Ishikawa (cell line): Measurements from ENCODE around the gene AKR1E2.

ENCODE experiments used
- CEBPB ChIP-seq: IDR thresholded peaks from 2 replicates; pipeline ENCODE4 v1.6.1; 2012
- CREB1 ChIP-seq: IDR thresholded peaks from 2 replicates; pipeline ENCODE4 v1.6.1; 2012; ENCODE audit warnings: low read depth
- EGR1 ChIP-seq: IDR thresholded peaks from 2 replicates; pipeline ENCODE4 v1.6.1; 2012
- EP300 ChIP-seq: IDR thresholded peaks from 2 replicates; pipeline ENCODE4 v1.6.1; 2012; ENCODE audit warnings: borderline replicate concordance
- FOXM1 ChIP-seq: IDR thresholded peaks from 2 replicates; pipeline ENCODE4 v1.6.1; 2012; ENCODE audit warnings: low read depth, borderline replicate concordance
- MAX ChIP-seq: IDR thresholded peaks from 2 replicates; pipeline ENCODE4 v1.6.1; 2012
- NFIC ChIP-seq: IDR thresholded peaks from 2 replicates; pipeline ENCODE4 v1.6.1; 2012
- RAD21 ChIP-seq: IDR thresholded peaks from 2 replicates; pipeline ENCODE4 v1.6.1; 2012; ENCODE audit warnings: low read depth
- REST ChIP-seq: IDR thresholded peaks from 2 replicates; pipeline ENCODE4 v1.6.1; 2012; ENCODE audit warnings: low read depth, mild to moderate bottlenecking
- TAF1 ChIP-seq: IDR thresholded peaks from 2 replicates; pipeline ENCODE4 v1.6.1; 2012; ENCODE audit warnings: low read depth, mild to moderate bottlenecking
- TCF12 ChIP-seq: IDR thresholded peaks from 2 replicates; pipeline ENCODE4 v1.6.1; 2012; ENCODE audit warnings: low read depth
- TEAD4 ChIP-seq: IDR thresholded peaks from 2 replicates; pipeline ENCODE4 v1.6.1; 2012
- USF1 ChIP-seq: IDR thresholded peaks from 2 replicates; pipeline ENCODE4 v1.6.1; 2012
- YY1 ChIP-seq: IDR thresholded peaks from 2 replicates; pipeline ENCODE4 v1.6.1; 2012; ENCODE audit warnings: low read depth
- ZBTB7A ChIP-seq: IDR thresholded peaks from 2 replicates; pipeline ENCODE4 v1.6.1; 2012; ENCODE audit warnings: low read depth

AKR1E2 gene

DNA sequence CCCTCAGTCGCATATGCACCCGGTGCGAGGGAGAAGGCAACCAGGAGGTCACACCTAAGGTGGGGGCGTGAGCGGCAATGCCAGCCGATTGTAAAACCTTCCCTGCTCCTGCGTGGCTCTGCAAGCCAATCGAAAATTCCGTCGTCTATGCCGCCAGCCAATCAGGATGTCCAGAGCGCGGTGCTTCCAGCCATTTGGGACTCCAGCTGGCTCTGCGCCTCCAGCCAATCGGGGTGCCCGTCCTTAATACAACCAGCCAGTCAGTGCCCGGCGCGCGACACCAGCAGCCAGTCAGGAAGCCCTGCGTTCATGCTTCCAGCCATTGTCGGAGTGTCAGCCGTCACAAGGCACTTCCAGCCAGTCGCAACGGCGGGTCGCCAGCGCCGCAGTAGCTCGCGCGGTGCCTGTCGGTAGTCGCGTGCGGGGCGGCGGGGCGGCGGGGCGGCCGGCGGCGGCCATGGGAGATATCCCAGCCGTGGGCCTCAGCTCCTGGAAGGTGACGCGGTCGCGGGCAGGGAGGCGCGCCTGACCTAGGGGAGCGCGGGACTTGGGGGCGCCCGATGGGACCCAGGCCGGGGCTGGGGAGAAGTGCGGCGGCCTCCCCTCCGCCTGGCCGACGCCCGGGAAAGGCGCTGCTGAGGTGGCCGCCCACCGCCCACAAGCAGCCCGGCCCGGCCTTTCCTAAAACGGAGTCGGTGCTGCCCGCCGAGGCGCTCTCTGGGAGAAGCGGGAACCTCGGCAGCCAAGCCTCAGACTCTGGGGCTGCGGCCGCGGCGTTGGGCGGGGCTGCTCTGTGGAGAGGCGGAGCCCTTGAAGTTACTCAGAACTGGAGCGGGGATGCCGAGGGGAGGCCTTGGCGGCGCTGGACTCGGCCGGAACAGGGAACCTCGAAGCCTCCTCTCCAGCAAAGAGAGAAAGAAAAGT, at the start of gene AKR1E2:
AKR1E2 (plus strand) TSS at position 340 of the 924 bp plus-strand sequence; CDS start at position 458, 118 bp downstream.
- TF ChIP-seq TAF1 (no peak), MAX (0 out of 2 replicates have a peak, but pooled peaks have one; percentile 14)

GRCh38 chr10:4776234-4776638, 49.8 kb upstream of the AKR1E2 start:
- TF ChIP-seq EGR1, result no peak
- TF ChIP-seq FOXM1, result no peak
- TF ChIP-seq TCF12, result no peak
- no peak for TF ChIP-seq REST
- no peak for TF ChIP-seq RAD21
- TF ChIP-seq ZBTB7A, result no peak
- TF ChIP-seq TEAD4, result no peak
- TF ChIP-seq CREB1, result no peak
- TF ChIP-seq YY1, result no peak
- TF ChIP-seq MAX, result no peak
- TF ChIP-seq EP300, result no peak
- TF ChIP-seq USF1, result no peak

DNA sequence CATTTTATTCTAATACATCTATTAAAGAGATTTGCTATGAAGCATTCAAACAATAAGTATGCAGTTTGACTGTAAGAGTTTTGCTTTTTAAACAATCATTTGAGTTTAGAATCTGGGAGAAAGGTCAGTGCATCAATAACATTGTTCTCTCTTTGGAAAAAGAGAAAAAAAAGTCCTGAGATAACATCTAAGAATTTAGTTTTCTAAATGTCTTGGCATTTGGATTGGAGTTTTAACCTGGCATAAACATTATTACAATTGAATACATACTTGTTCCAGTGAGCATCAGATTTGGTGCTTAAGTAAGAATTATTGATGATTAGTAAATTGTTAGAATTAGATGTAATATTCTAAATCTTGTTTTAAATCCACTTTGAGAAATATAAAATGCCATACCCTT, 47.2 kb upstream of the AKR1E2 start:
- TF ChIP-seq EGR1 (no peak), RAD21 (no peak), YY1 (no peak), FOXM1 (no peak)

DNA sequence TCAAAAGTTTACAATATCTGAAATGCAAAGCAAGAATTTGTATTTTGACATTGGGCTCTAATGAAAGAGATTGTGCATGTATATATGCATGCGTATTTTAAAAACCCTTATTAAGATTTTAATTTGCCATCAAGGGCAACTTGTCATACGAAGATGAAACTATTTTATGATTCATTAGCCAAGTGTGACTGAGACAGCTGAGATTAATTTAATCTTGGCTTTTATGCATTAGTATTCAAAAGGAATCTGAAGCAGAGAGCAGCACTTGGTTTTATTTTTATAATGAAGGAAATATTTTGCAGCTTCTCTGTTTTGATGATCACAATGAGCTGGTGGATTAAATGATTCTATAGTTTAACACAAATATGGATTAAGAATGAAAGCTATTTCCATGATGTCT, 45.9 kb upstream of the AKR1E2 start:
- no peak for TF ChIP-seq ZBTB7A
- no peak for TF ChIP-seq TCF12
- no peak for TF ChIP-seq CREB1
- TF ChIP-seq EP300, result no peak
- no peak for TF ChIP-seq TAF1
- TF ChIP-seq NFIC, result no peak
- TF ChIP-seq REST, result no peak
- TF ChIP-seq FOXM1, result no peak
- no peak for TF ChIP-seq USF1
- no peak for TF ChIP-seq RAD21
- no peak for TF ChIP-seq EGR1
- TF ChIP-seq TEAD4, result no peak
- TF ChIP-seq CEBPB, result no peak
- no peak for TF ChIP-seq YY1
- no peak for TF ChIP-seq MAX

DNA sequence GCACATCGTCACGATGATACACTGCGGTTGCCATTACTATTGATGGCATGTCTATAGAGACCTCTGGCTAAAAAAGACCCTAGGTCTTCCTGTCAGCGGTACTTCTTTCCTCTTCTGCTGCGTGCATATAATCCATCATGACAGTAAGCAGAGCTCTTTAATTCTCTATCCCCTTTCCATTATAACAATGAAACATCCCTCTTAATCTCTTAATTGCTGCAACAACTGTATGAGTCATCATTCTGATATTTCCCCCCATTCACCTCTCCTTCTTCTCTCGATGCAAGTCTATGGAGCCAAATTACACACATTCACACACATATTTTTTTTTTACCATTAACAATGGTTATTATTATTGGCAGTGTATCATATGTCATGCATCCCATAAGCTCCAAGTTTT, 45.2 kb upstream of the AKR1E2 start:
- no peak for TF ChIP-seq MAX
- TF ChIP-seq NFIC, result peak; percentile 80
- no peak for TF ChIP-seq RAD21
- TF ChIP-seq EGR1, result no peak
- peak; percentile 93 for TF ChIP-seq TEAD4
- TF ChIP-seq YY1, result peak; percentile 29; the same call in 1 of the 2 replicates
- TF ChIP-seq TCF12, result peak; percentile 89
- no peak for TF ChIP-seq REST
- no peak for TF ChIP-seq CREB1
- TF ChIP-seq CEBPB, result peak; percentile 64; the same call in 1 of the 2 replicates
- peak; percentile 94 for TF ChIP-seq FOXM1
- no peak for TF ChIP-seq ZBTB7A
- TF ChIP-seq TAF1, result no peak
- TF ChIP-seq EP300, result peak; percentile 96
- TF ChIP-seq USF1, result no peak
